Keratinocyte (primary cell): ENCODE measurements around the gene GALNT2. TPM values are rescaled to one million over a fixed set of nuclear protein-coding genes. Genes with fewer than 3 reads are reported as not detected.

Experiments used
- DNase-seq: peaks from one replicate; pipeline ENCODE4 v3.0.0-alpha.2; 2011; ENCODE audit warnings: low read depth, missing footprints, low spot score
- FAIRE-seq: peaks from 2 replicates; lab custom pipeline; 2011; peaks lifted over from hg19 to GRCh38; lab: Jason Lieb, UNC
- H2AFZ ChIP-seq: 2 replicates; pipeline ENCODE4 v1.6.0; 2012; ENCODE audit warnings: low read length, control low read depth, inconsistent platforms; ENCODE audit not compliant: control insufficient read depth
- H3K27ac ChIP-seq: 2 replicates; pipeline ENCODE4 v1.5.1; 2011; ENCODE audit warnings: low read length; ENCODE audit not compliant: control insufficient read depth, insufficient read depth
- H3K27me3 ChIP-seq: 3 replicates; pipeline ENCODE4 v1.6.0; 2011; ENCODE audit warnings: low read length; ENCODE audit not compliant: control insufficient read depth, insufficient read depth; ENCODE audit errors: extremely low read depth
- H3K36me3 ChIP-seq, 2 experiments: 2 replicates in 1 of 2; 3 replicates in 1 of 2; pipeline ENCODE4 v1.5.1; 2011; ENCODE audit warnings: low read length in 2 of 2, mild to moderate bottlenecking in 1 of 2; ENCODE audit not compliant: control insufficient read depth in 2 of 2, insufficient read depth in 2 of 2; ENCODE audit errors: extremely low read depth in 1 of 2
- H3K4me1 ChIP-seq: 3 replicates; pipeline ENCODE4 v1.5.1; 2011; ENCODE audit warnings: low read length; ENCODE audit not compliant: control insufficient read depth, insufficient read depth; ENCODE audit errors: extremely low read depth
- H3K4me2 ChIP-seq: 3 replicates; pipeline ENCODE4 v1.6.0; 2011; ENCODE audit warnings: low read depth, low read length; ENCODE audit not compliant: control insufficient read depth, insufficient read depth; ENCODE audit errors: extremely low read depth
- H3K4me3 ChIP-seq, 3 experiments: fragments of 200-600 bp in 1 of 3; sonication (generic) in 1 of 3; 2 replicates in 2 of 3; 3 replicates in 1 of 3; pipeline ENCODE4 v1.5.1; 2011 to 2016; ENCODE audit warnings: low read length in 3 of 3, mild to moderate bottlenecking in 3 of 3, control low read depth in 2 of 3, inconsistent platforms in 1 of 3, low read depth in 1 of 3, mixed read lengths in 1 of 3, mixed run types in 1 of 3, moderate library complexity in 1 of 3; ENCODE audit not compliant: control insufficient read depth in 2 of 3, insufficient read depth in 2 of 3; ENCODE audit errors: extremely low read depth in 1 of 3
- H3K79me2 ChIP-seq: 2 replicates; pipeline ENCODE4 v1.6.0; 2012; ENCODE audit warnings: low read length; ENCODE audit not compliant: control insufficient read depth, insufficient read depth
- H3K9ac ChIP-seq: 3 replicates; pipeline ENCODE4 v1.6.0; 2011; ENCODE audit warnings: low read length; ENCODE audit not compliant: control insufficient read depth, insufficient read depth; ENCODE audit errors: extremely low read depth
- H3K9me1 ChIP-seq: 3 replicates; pipeline ENCODE4 v1.6.0; 2011; ENCODE audit warnings: low read length; ENCODE audit not compliant: control insufficient read depth, insufficient read depth; ENCODE audit errors: extremely low read depth
- H3K9me3 ChIP-seq: 2 replicates; pipeline ENCODE4 v1.5.1; 2012; ENCODE audit warnings: low read depth, low read length; ENCODE audit not compliant: control insufficient read depth
- H4K20me1 ChIP-seq: 3 replicates; pipeline ENCODE4 v1.6.0; 2011; ENCODE audit warnings: low read length; ENCODE audit not compliant: control insufficient read depth, insufficient read depth; ENCODE audit errors: extremely low read depth
- CTCF ChIP-seq, 3 experiments: IDR thresholded peaks in 1 of 3; conservative IDR thresholded peaks in 1 of 3; optimal IDR thresholded peaks in 1 of 3; 2 replicates in 2 of 3; 3 replicates in 1 of 3; pipeline versions ENCODE3 to v1.5.1; 2011; ENCODE audit warnings: low read length in 3 of 3, mild to moderate bottlenecking in 3 of 3, moderate library complexity in 2 of 3, control low read depth in 1 of 3, inconsistent platforms in 1 of 3; ENCODE audit not compliant: insufficient read depth in 2 of 3; ENCODE audit errors: extremely low read depth in 1 of 3
- EZH2 ChIP-seq: IDR thresholded peaks from one replicate; pipeline ENCODE4 v1.6.1; 2012; ENCODE audit warnings: inconsistent platforms, mild to moderate bottlenecking, low read length, moderate library complexity
- dilution Hi-C: fragments of 300-500 bp; cut with MboI; formaldehyde crosslinking; loops from one replicate; pipeline ENCODE4 v1.7.0; 2020; ENCODE audit warnings: low sequenced_read_pairs; ENCODE audit not compliant: extremely low pct_ligation_motif_present
- polyA plus RNA-seq, 5 experiments: library from polyadenylated mRNA; depleted of rRNA in 3 of 5; stranded (reverse) in 3 of 5; stranded (forward) in 1 of 5; unstranded in 1 of 5; fragments of >200 nt; gene quantifications; 1 replicate in 1 of 5; 2 replicates in 3 of 5; 3 replicates in 1 of 5; pipeline versions ENCODE4 v1.2.1 to v1.2.3, GENCODE V29; 2011 to 2012; ENCODE audit warnings: missing spikeins in 2 of 5, low read depth in 1 of 5, low replicate concordance in 1 of 5

GALNT2 gene
- polyA plus RNA-seq, 1 donor (not counting 4 experiments of a cell fraction or from before 2014, with no cell fraction given): 61.7 TPM

- Histone ChIP-seq H2AFZ (no peak overlapping the region), H3K27ac (peak overlapping the region; percentile 80)
Measured at GRCh38 chr1:230068952-230069684, 2.1 kb downstream of the GALNT2 start.

GRCh38 chr1:230069796-230070195 lies 2.8 kb downstream of the GALNT2 start:
- Histone ChIP-seq H3K9me1 (peaks cover 7% of the 10 kb centered on the region), H3K9me3 (no peaks in the 10 kb centered on the region), H3K4me2 (peak overlapping the region; percentile 100), H3K79me2 (peaks cover 75% of the 10 kb centered on the region), H4K20me1 (peaks cover 7% of the 10 kb centered on the region), H3K36me3 (peaks cover 0 to 2% of the 10 kb centered on the region in 2 experiments), H3K4me3 (peak overlapping the region; percentile 86 to 96 (median 92)), H3K9ac (no peak overlapping the region), H2AFZ (no peak overlapping the region), H3K4me1 (peaks cover 28% of the 10 kb centered on the region), H3K27me3 (no peaks in the 10 kb centered on the region), H3K27ac (no peak overlapping the region)
- FAIRE-seq: peak; percentile 70
- dilution Hi-C loops: no loop called here
- DNase-seq: no peak
- no peak for TF ChIP-seq EZH2
- no peak for TF ChIP-seq CTCF (optimal IDR thresholded peaks at IDR 0.05 in 1 of 3, IDR thresholded peaks at IDR 0.05 in 1 of 3, conservative IDR thresholded peaks at IDR 0.05 in 1 of 3; ENCODE audit: extremely low read depth in 1 of 3, insufficient read depth in 2 of 3, low read length in 3 of 3)

More at GRCh38 chr1:230068952-230069684, 2.1 kb downstream of the GALNT2 start:
- peaks cover 0 to 2% of the 10 kb centered on the region in 2 experiments for H3K36me3 ChIP-seq
- no peak for TF ChIP-seq EZH2
- TF ChIP-seq CTCF (optimal IDR thresholded peaks at IDR 0.05 in 1 of 3, IDR thresholded peaks at IDR 0.05 in 1 of 3, conservative IDR thresholded peaks at IDR 0.05 in 1 of 3; ENCODE audit: extremely low read depth in 1 of 3, insufficient read depth in 2 of 3, low read length in 3 of 3): no peak
- H3K9me3 ChIP-seq: no peaks in the 10 kb centered on the region
- H3K27me3 ChIP-seq: no peaks in the 10 kb centered on the region
- peaks cover 7% of the 10 kb centered on the region for H4K20me1 ChIP-seq
- peaks cover 7% of the 10 kb centered on the region for H3K9me1 ChIP-seq
- DNase-seq: no peak
- H3K4me1 ChIP-seq: peaks cover 28% of the 10 kb centered on the region
- dilution Hi-C loops: no loop called here
- peak; percentile 52 for FAIRE-seq
- peaks cover 68% of the 10 kb centered on the region for H3K79me2 ChIP-seq
- peak overlapping the region; percentile 89 for H3K9ac ChIP-seq
- H3K4me3 ChIP-seq: peak overlapping the region; percentile 86 to 96 (median 92)
- peak overlapping the region; percentile 100 for H3K4me2 ChIP-seq
